Peyer's patch (tissue), 4 donors: ENCODE measurements around the gene SKI.

Source experiments
- POLR2A ChIP-seq, 2 donors: fragments of 450-650 bp; IDR thresholded peaks; one replicate each; pipeline ENCODE4 v1.5.1; 2017; ENCODE audit warnings: antibody characterized with exemption in 2 of 2, mild to moderate bottlenecking in 2 of 2, moderate library complexity in 2 of 2
- TF ChIP-seq, protein P1 (sequence below), 6 experiments: fragments of 450-650 bp in 4 of 6; fragments of 200-600 bp in 2 of 6; sonication (generic) in 1 of 6; IDR thresholded peaks; one replicate each; pipeline ENCODE4 v1.5.1; 2017 to 2019; ENCODE audit warnings: antibody characterized with exemption in 6 of 6, mild to moderate bottlenecking in 3 of 6, moderate library complexity in 1 of 6

- no peak for TF ChIP-seq POLR2A (IDR thresholded peaks at IDR 0.05)
- TF ChIP-seq, protein P1, sequence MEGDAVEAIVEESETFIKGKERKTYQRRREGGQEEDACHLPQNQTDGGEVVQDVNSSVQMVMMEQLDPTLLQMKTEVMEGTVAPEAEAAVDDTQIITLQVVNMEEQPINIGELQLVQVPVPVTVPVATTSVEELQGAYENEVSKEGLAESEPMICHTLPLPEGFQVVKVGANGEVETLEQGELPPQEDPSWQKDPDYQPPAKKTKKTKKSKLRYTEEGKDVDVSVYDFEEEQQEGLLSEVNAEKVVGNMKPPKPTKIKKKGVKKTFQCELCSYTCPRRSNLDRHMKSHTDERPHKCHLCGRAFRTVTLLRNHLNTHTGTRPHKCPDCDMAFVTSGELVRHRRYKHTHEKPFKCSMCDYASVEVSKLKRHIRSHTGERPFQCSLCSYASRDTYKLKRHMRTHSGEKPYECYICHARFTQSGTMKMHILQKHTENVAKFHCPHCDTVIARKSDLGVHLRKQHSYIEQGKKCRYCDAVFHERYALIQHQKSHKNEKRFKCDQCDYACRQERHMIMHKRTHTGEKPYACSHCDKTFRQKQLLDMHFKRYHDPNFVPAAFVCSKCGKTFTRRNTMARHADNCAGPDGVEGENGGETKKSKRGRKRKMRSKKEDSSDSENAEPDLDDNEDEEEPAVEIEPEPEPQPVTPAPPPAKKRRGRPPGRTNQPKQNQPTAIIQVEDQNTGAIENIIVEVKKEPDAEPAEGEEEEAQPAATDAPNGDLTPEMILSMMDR (IDR thresholded peaks at IDR 0.05), result no peak
Measured at GRCh38 chr1:2251363-2251762, 23.2 kb downstream of the SKI start.
